NCI-H1048 (cell line): Measurements from ENCODE around the gene SCART1.
"Not testable (repeated sequence)": the region's sequence is repeated elsewhere in the genome, so short reads cannot be mapped to it uniquely, and the experiment has no call there.

Experiments
- DNase-seq: peaks from one replicate; lab custom pipeline; 2025; lab: John Stamatoyannopoulos, UW

Gene SCART1

DNA sequence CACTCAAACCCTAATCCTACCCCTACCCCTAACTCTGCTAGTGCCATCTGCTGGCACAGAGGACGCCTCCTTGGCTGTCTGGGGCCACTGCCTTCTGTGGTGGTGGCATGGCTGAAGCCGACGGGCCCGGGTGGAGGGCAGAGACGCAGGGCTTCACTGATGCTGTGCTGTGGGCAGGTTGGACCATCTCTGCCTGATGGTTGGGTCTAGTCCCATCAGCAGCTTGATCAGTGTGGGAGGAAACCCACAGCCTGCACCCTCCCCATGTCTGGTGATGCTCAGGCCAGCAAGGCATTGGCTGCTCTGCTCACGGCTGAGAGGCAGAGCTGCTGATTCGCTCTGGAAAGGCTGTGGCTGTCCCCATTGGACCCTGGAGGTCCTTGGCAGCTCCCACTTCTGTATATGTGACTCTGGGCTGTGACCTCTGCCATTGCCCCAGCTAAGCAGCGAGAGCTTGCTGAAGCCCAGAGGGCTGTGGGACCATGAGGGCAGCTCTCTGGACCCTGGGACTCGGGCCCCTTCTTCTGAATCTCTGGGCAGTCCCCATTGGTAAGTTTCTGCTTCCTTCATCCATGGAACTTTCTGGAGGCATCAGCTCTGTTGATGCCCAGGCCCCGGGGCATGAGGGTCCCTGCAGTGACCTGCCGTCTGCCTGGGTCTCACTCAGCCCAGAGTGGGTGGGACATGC, at the start of gene SCART1:
Gene SCART1, plus strand, starts transcription at position 430 of the 688 bp plus-strand sequence. Its CDS starts 53 bp downstream, at position 483.
- DNase-seq: no peak

DNA sequence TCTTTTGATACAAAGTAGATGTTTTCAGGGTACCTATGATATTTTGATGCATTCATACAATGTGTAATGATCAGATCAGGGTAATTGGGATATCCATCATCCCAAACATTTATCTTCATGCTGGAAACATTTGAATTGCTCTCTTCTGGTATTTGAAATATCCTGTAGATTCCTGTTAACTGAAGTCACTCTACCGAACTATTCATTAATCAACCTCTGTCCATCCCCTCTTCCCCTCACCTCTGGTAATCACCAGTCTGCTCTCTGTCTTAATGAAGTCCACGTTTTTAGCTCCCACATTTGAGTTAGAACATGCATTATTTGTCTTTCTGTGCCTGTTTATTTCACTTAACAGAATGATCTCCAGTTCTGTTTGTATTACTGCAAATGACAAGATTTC, 48.5 kb upstream of the SCART1 start:
- no peak for DNase-seq

DNA sequence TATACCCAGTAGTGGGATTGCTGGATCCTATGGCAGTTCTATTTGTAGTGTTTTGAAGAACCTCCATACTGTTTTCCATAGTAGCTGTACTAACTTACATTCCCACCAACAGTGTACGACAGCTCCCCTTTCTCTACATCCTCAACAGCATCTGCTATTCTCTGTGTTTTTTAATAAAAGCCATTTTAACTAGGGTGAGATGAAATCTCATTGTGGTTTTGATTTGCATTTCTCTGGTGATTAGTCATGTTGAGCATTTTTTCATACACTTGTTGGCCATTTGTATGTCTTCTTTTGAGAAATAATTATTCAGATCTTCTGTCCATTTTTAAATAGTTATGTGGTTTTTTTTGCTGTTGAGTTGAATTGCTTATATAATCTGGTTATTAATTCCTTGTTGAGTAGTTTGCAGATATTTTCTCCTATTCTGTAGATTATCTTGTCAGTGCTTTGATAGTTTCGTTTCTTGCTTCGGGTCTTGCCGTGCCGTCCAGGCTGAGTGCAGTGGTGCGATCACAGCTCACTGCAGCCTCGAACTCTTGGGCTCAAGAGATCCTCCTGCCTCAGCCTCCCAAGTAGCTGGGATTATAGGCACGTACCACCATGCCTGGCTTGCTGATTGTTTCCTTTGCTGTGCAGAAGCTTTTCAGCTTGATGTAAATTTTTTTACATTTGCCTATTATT, 47.8 kb upstream of the SCART1 start:
- DNase-seq: no peak

DNA sequence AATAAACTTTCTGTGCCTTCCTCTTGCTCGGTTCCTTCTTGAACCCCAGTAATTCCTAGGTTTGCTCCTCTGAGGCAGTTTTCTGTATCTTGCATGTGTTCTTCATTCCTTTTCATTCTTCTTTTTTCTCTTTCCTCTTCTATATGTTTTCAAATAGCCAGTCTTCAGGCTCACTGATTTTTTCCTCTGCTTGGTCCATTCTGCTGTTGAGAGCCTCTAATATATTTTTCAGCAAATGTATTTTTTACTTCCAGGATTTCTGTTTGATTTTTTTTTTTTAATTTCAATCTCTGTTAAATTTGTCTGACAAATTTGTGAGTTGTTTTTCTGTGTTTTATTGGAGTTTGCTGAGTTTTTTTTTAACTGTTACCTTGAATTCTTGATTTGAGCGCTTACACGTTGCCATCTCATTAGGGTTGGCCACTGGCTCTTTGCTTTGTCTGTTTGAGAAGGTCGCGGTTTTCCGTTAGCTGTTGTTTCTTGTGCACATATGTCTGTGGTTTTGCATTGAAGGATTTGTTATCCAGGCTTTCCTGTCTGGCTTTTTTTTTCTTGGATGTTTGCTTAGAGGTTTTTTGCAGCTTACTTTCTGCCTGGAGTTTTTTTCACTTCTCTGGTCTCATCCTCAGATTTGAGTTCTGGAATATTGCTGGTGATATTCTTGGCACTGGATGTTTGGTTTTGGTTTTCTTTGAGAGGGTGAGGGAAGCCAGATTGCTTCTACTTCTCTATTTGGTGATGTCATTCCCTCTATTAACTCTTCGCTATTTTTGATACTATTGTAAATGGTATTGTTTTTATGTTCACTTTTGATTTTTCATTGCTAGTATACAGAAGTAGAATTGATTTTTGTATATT, 42.0 kb upstream of the SCART1 start:
- DNase-seq: no peak

DNA sequence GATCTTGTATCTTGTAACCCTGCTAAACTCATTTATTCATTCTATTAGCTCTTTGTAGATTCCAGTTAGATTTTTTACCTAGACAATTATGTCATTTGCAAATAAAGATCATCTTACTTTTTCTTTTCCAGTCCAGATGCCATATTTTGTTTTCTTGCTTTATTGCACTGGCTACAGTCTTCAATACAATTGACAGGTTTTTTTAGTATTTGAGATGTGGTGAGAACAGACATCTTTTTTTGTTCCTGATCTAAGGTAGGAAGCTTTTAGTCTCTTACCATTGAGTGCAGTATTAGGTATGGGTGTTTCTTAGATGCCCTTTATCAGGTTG, 41.4 kb upstream of the SCART1 start:
- DNase-seq: no peak

DNA sequence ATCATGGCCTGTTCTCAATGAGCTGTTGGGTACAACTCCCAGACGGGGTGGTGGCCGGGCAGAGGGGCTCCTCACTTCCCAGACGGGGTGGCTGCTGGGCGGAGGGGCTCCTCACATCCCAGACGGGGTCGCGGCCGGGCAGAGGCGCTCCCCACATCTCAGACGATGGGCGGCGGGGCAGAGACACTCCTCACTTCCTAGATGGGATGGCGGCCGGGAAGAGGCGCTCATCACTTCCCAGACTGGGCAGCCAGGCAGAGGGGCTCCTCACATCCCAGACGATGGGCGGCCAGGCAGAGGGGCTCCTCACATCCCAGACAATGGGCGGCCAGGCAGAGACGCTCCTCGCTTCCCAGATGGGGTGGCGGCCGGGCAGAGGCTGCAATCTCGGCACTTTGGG, 39.3 kb upstream of the SCART1 start:
- not testable (repeated sequence) for DNase-seq

DNA sequence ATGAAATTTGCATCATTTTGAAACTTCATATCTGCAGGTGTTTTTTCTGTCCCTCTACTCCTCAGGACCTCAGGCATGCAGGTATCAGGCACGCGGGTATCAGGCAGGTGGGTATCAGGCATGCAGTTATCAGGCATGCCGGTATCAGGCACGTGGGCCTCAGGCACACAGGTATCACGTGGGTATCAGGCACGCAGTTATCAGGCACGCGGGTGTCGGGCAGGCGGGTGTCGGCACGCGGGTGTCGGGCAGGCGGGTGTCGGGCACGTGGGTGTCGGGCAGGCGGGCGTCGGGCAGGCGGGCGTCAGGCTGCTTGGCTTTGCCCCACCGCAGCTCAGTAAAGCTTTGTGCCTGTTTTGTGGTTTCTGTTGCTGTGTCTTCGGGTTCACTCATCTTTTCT, 38.0 kb upstream of the SCART1 start:
- no peak for DNase-seq

DNA sequence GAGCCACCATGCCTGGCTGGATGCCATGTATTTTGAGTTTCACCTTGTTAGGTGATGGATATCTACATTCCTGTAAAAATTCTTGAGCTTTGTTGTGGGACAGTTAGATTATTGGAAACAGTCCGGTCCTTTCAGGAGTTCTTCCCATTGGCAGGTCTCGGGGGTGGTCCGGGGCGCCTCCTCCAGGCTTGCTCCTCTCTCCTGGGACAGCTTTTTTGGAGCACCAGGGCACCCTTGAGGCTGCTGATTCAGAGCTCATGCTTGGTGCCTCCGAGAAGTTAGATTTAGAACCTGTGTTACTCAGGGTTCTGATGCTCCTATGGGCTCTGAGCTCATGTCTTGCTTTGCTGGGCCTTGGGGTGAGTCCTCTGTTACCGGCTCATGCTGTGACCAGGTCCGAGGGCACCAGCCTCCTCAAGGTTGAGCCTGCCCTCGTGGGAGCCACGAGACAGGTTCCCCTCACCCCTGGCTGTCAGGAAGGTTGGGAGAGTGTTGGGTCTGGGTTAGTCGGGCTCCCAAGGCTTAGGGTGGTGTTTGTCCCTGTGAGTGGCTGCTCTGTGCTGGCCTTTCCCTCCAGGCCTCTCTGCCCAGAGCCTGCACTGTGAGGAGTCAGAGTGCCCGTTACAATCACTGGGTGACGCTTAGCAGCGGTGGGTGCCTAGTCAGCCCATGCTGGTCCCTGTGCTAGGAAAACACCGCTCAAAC, 35.3 kb upstream of the SCART1 start:
- no peak for DNase-seq

DNA sequence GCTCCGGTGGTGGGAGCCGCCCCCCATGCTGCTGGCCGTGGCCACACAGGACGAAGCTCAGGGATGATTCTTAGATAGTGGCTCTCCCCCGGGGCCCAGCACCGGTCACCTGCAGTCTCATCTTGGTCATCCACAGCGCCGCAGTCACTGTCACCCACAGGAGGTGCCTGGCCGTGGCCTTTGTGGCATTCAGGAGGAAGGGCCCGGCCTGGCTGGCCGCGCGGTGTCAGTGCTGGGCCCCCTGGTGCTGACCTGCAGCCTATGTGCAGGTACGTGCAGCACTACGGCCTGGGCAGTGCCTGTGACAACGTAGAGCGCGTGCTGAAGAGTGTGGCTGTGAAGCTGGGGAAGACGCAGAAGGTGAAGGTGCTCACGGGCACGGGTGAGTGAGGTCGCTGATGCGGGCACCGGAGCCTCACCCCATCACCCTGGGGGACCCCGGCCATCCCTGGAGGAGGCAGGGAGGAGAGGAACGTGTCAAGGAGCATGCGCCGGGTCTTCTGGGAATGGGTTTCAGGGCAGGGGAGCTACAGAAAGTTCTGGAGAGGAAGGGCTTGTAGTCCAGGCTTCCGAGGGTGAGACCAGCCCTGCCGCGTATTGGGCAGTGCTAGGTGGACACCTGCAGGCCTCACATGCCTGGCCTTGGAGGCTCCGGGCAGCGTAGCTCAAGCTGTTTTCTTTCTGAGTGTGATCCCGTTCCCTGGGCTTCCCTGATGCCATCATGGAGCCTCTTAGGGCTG, 34.4 kb upstream of the SCART1 start:
- DNase-seq: no peak

DNA sequence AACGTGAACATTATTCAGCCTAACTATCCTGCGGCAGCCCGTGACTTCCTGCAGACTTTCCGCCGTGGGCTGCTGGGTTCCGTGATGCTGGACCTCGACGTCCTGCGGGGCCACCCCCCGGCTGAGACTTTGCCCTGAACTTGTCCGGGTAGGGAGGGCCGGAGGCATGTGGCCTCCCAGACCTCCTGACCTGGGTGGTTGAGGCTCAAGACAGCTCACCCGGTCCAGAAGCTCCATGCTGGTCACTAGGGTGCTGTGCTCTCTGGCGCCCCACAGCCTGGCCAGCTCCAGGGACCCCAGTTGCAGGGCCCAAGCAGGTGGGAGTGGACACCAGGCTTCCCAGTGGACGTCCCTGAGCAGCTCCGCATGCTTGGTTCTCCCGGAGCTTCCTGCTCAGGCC, 33.7 kb upstream of the SCART1 start:
- DNase-seq: no peak

DNA sequence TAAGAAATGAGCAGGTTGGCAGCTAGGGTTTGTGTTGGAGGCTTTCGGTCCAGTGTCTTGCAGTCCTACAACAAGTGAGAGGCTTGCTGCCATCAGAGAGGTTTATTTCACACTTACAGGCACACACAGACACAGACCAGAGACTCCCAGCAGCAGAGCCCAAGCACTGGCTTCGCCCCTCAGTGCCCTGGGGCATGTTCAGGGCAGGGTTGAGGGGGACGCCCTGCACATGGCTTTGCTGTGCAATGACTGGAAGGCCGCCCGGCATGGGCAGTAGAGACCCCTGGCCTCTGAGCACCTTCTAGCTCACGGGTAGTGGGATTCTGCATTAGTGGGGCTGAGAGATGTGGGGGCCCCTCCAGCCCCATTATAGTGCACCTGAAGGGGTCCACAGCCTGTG, 33.2 kb upstream of the SCART1 start:
- no peak for DNase-seq

DNA sequence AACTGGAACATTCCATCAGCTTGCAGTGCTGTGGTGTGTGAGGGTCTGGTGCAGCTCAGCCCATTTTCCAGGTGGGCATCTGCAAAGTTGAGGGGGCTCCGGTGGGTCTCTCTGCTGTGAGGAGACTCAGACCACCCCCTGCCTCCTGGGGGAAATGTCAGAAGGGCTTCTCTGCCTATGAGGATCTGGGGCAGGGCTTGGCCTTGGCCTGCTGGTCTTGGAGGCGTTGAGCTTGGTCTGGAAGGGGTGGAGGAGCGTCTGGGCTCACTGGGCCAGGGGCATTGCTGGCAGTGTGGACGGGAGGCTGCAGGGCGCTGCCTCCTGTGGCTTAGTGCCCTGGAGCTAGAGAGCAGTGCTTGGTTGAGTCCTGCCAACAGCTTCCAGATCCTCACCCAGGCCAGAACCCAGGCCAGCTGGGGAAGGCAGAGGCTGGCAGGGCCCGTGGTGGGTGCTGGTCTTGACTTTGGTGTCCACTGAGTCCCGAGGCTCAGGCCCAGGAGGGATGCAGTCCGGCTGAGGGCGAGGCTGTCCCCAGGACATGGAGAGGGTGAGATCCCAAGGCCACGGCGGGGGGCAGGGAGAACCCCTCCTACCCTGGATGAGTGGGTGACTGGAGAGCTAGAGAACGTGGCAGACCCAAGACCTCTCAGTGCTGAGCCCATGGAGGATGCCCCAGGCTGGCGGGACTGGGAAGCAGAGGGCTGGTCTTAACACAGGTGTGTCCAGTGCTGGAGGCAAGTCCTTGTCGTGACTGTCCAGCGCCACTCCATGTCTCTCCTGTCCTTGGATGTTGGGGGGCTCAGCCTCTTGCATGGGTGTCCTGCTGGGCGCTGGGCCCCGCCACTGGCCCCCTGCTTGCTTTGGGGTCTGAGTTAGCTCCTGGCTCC, 32.2 kb upstream of the SCART1 start:
- DNase-seq: no peak

DNA sequence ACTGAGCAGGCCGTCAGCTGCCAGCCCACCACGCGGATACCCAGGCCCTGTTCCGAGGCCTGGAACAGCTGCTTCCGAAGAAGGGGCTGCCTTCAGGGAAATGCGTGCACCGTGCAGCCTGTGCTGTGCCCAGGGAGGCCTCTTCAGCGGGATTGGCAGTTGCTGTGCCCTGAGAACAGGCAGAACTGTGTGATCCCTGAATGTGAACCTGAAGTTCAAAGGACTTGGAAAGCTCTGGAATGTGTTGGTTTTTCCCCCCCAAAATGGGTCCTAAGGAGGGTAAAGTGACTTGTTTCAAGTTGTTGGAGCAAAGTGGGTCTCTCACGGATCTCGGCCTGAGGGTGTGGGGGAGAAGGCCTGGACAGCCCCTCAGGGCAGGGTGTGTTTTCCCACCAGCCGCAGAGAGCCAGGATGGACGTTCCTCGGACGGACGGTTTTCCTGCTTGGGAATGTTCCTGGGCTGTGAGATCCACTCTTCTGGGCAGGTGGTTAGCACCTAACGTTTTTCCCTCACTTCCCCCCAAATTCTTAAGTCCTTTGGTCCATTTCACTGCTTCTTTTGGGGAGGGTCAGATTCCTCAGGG, 31.4 kb upstream of the SCART1 start:
- no peak for DNase-seq

DNA sequence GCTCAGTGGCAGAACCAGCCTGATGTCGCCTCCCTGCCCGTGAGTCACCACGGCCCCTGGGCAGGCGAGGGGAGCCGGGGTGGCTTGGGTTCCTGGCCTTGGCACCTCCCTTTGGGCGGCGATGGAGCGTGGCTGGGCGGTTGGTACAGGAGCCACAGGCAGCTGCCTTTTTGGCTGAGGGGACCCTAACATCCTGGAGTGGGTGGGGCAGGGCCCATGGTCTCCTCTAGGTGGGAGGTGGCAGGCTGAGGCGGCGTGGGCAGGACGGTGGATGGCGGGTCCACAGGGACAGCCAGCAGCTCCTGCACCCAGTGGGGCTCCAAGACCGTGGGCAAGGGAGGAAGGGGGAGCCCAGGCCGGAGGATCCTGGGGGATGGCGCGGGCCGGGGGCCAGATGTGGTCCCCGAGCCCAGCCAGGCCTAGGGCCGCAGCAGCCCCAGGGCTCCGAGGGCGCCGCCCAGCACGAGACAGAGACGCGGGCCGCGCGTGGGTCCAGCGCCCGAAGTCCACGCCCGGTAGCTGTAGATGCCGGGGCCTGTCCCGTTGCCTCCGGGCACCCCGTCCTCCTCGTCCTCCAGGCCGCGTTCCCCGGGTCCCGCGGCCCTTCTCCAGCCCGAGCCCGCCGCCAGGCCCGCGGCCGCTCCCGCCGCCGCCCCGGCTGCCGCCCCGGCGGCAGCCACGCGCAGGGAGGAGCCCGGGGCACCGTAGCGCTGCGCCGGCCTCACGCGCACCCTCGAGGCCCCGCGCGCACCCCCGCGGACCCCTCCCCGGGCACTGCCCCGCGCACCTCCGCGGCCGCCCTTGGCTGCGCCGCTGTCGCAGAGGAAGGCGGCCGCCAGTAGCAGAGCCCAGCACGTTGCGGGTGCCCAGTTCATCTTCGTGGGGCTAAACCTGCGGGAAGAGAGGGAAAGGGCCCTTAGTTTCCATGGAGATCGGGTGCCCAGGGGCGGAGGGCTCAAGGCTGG, 30.7 kb upstream of the SCART1 start:
- no peak for DNase-seq

DNA sequence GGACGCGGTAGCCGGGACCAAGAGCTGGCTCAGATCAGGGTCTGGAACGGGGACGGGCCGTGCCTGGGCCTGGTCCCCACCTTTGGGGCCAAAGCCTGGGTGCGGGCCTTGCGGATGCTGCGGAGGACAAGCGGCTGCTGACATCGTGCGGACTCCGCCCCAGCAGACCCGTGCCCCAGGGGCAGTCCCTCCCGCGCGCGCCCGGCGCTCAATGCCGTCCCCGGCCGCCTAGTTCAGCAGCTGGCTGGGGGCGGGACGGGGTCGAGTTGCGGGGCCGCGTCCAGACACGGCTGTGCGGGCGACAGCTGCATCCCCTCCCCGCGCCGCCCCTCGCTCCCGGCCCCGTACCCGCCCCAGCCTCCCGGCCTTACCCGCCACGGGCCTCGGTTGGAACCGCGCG, 29.6 kb upstream of the SCART1 start:
- not testable (repeated sequence) for DNase-seq

DNA sequence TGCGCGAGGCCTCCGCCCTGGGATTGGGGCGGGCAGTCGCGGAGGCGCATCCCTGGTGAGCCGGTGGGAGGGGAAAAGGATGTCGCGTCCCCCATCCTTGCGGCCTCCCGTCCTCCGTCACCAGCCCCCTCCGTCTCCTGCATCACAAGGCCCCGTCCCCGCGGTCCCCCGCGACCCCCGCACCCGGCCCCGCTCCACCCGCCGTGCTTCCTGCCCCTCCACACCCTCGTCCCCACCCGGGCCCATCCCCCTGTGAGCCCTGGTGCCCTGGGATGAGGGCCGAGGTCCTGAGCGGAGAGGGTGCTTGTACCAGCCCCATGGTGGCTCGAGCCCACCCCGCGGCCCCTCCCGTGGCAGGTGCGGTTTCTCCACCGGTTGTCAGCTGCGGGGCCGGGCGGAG, 29.1 kb upstream of the SCART1 start, which contains the start of gene SPRN:
Gene SPRN, minus strand, starts transcription at position 25 of the 400 bp plus-strand sequence. CDS start 944 bp downstream, outside the sequence.
- DNase-seq: not testable (repeated sequence)

DNA sequence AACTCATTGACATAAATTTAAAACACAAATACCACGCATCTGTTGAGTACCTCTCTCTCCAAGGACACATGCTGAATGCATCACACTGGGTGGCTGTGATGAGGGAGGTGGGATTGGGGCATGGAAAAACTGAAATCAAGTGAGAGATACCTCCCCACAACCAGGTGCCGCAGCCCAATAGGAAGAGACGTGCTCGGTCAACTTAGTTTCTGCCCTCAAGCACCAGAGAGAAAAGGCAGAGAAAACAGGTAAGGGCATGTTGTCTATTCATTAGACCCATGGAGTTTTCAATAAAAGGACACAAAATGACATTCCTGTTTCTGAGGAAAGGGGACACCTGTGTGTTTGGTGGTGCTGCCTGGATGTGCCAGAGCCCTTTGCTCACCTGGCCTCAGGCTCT, 24.2 kb upstream of the SCART1 start:
- not testable (repeated sequence) for DNase-seq

DNA sequence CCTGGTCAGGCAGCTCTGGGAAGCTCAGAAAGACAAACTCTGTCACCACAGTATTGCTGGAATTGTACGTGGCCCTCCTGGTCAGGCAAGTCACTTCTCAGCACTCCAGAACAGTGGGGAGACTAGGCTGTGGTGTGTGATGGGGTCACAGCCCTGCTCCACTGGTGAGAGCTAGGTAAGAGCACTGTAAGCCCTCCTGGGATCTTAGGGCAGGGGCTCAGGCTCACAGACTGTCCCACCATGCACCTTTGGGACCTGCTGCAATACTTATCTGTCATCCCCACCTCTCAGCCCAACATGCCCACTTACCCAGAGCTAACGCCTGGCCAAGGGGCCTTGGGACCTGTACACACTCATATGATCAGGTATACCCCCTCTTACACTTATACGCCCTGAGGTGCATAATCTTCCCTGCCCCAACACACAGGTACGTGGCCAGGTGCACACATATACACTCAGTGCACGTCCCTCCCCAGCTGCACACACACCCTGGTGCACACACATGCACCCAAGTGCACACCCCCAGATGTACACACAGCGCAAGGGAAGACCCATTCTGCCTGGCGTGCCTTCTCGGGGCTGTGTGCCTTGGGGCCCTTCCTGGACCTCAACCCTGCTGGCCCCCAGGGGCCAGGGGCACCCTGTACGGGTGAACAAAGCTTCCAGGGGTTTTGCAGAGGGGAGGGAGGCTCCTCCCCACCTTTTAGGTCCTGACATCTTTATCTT, 21.7 kb upstream of the SCART1 start:
- DNase-seq: not testable (repeated sequence)
